ENCODE measurements around the gene PPT2.

Gene PPT2, protein sequence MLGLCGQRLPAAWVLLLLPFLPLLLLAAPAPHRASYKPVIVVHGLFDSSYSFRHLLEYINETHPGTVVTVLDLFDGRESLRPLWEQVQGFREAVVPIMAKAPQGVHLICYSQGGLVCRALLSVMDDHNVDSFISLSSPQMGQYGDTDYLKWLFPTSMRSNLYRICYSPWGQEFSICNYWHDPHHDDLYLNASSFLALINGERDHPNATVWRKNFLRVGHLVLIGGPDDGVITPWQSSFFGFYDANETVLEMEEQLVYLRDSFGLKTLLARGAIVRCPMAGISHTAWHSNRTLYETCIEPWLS

DNA sequence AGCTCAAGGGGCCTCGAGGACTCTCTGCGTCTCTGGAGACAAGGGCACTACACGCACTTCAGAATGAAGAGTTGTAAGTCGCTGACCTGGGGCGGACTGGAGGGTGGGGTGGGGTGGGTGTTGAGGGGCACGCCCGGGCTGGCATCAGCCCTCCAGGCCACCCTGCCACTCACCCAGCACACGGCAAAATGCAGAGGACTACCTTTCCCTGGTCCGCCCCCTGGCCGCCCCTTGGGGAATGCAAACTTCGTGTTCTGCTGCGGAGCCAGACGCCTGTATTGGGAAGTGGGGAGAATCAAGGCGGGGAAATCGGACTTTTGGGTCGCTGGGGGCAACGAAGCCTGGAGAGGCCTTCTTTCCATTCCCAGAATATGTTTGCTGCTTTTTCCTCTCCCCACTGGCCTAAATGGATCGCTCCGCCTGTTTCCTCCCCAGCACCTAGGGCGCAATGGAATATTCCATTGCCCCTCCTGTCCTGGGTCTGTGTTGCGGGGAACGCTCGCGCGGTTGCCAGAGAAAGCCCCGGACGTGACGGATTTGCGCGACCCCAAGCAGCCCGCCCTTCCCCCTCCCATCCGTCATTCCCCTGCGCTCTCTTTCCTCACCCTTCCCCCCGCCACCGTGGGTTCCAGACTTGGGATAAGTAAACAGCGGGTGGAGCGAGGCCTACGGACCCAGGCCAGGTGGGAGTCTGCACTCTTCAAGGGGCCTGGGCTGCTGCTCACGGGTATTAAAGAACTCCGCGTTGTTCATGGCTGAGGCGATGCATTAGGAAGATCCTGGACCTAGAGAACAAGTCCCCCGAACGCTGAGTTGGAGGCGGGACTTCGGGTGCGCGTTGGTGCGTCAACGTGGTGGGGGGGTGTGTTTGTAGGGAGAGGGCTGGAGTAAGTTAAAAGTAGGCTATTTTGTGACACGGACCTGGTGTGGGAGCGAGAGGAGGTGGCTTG lies at the start of gene PPT2:
PPT2 (plus strand) TSS at position 578 of the 950 bp plus-strand sequence. CDS start 454 bp downstream, outside the sequence.
- DNase-seq = peak; percentile 86

DNA sequence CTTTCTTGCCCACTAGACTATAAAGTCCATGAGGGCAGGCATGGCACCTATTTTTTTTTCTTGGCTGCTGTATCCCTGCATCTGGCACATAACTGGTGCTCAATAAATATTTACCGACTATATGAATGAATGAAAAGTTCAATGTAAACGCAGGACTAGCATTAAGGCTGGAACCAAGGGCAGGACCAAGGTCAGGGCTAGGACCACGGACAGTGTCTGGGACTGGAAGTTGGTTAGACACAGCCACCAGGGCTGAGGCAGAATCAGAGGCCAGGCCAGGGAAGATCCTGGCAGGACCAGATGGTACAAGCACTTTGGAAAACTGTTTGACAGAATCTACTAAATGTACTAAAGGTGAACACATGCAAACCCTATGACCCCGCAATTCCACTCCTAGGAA lies 48.5 kb upstream of the PPT2 start:
- DNase-seq = no peak

DNA sequence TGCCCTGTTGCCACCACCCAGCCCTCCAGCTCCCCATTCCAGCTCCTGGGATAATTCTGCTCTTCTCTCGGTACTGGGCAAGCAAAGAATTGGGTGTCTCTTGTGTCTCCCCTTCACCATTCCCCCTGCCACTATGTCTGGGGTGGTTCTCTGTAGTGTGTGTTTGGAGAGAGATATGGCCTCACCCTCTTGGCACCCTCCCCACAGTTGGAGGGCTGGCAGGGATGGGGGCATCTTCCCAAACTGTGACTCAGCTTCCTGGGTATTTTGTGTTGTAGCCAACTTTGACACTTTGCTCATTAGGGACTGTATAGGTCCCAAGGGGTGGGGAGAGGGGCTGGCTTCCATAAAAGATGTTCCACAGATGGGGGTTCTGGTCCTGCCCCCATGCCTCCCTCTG lies 46.5 kb upstream of the PPT2 start:
- DNase-seq = no peak

DNA sequence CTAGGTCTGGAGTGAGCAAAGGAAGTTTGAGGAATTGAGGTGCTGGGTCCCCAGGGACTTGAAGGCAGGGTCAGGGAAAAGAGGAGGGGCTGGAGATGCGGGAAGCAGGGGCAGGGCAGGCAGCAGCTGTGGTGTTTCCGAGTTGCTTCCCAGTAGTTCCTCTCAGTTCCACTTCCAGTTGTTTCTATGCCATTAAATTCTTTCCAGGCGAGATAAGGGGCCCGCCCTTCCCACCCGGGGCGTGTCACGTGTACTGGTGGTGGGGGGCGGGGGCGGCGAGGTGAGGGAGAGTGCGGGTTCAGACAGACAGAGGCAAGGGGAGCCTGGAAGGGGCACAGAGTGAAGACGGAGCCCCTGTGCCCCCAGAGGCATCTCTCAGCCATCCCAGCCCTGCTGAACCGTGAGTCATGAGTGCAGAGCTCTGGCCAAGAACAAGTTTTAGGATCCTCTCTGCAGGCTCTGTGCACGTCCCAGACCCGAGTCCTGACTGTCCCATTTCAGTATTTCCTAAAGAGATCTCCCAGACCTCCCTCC lies 45.8 kb upstream of the PPT2 start:
- DNase-seq = no peak

DNA sequence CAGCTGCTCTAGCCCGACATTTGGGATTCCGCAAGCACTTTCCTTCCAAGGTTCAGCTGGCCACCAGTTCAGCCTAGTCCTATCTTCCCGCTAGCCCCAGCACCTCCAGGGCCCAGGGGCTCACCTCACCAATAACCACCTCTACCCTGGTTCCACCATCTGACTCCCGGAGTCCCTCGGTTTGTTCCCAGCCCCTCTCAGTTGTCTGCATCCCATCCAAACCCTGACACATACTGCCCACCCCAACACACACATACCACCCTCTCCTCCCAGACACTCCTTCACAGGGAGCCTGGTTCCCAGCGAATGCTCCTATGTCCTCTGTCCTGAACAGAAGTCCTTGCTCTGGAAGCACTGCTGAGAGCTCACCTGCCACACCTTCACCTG lies 45.2 kb upstream of the PPT2 start:
- DNase-seq = no peak

DNA sequence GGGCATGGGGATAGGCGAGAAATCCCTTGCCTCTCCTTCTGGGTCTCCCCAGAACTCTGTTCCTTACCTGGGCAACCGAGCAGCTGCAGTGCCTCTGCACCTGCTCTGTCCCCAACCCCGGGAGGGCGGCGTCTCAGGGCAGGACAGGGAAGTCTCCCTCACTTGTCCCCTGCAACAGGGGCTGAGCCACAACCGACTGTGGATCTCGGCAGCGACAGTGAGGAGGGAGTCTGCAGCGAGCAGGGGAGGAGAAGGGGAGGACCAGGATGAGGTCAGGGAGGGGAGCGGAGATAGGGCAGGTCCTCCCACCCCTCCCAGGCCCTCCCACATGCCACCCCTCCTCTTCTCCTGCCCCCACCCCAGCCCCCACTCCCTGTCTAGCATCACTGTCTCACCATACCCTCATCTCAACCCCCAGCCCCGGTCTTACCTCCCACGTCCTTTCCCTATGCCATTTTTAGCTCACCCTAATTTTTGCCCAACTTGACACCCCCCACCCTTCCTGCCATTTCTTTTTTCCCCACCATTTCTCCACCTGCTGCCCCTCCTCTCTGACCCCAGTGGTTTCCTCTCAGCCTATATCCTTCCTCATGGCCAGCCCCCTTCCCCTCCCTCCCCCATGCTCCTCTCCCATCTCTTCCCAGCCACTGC lies 44.7 kb upstream of the PPT2 start, which contains the start of gene TNXB:
TNXB (minus strand) TSS at position 225 of the 651 bp plus-strand sequence. CDS start 11,140 bp downstream, outside the sequence.
- no peak for DNase-seq

DNA sequence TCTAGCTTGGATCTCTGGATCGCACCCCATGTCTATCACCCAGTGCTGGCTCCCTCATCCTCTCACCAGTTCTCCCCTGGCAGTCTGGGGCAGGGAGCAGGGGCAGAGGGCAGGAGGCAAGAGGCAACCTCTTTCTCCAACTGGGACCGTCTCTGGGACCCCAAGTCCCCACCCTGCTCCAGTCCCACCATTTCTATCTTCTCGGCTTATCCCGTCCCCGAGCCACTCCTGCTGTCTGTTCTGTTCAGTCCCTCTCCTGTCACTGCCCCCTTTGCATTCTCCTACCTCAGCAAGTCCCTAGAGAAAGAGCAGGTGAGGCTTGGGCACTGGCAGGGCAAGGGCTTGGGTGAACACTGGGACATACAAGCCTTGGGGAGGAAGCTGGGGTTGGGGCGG lies 44.2 kb upstream of the PPT2 start:
- DNase-seq = no peak

DNA sequence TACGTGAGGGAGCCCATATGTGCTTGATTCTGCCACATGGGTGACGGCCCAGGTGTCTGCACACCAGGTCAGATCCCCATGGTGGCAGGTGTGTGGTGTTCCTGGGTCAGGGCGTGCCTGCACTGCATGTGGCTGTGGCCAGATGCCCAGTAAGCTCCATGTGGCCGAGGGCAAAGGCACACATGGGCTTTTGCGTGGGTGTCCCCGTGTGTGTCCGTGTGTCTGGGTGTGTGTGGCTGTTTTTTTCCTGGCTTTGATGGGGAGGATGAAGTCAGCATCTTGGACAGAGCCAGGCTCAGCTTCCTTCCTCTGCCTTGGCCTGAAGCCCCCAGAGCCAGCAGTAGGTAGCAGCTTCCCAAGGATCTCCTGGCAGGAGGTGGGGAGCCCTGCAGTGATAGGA lies 43.3 kb upstream of the PPT2 start:
- no peak for DNase-seq

DNA sequence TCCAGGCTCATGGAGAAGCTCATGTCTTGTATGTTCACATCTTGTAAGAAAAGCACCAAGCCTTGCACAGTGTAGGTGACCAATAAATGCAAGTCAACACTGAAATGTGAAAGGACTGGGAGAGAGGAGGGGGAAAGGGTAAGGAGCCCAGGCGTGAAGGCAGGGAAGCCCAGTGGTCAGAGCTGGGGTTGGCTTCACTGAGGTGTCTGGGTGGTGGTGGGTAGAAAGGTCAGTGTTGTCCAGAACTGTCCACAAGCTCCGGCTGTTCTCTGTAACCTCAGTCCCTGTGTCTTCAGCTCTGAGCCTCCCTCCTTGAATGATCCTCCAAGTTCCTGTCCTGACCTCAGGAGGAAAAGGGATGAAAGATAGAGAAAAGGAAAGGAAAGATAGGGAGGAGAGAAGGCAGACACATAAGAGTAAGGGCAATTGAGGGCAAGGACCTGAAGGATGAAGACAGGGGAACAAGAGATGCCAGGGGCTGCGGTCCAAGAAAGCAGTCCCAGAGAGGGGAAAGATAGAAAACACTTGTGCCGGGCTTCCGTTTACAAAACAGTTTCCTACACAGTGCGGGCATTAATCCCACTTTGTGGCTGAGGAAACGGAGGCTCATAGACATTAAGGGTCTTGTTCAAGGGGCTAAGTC lies 42.4 kb upstream of the PPT2 start:
- no peak for DNase-seq

DNA sequence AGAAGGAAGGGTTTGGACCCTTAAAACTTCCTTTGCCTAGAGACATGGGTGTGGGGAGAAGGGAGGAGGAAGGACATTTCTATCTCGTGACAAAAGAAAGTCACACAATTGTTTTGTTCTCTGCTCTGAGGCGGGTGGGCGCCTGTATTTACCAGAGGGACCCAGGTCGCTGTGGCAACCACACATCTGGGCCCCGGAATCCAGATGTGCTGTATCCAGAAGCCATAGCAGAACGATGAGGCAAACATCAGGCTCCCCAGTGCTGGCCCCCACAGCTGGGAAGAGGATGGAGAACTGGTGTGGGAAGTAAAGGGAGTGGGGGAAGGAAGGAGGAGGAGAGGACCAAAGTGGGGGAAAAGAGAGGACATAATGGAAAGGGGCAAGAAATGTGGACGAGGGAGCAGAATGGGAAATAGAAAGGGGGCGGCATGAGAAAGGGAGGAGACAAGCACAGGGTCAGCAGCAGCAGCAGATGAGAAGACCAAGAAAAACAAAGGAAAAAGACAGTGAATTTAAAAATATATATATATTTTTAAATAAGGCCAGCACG lies 41.4 kb upstream of the PPT2 start:
- no peak for DNase-seq

DNA sequence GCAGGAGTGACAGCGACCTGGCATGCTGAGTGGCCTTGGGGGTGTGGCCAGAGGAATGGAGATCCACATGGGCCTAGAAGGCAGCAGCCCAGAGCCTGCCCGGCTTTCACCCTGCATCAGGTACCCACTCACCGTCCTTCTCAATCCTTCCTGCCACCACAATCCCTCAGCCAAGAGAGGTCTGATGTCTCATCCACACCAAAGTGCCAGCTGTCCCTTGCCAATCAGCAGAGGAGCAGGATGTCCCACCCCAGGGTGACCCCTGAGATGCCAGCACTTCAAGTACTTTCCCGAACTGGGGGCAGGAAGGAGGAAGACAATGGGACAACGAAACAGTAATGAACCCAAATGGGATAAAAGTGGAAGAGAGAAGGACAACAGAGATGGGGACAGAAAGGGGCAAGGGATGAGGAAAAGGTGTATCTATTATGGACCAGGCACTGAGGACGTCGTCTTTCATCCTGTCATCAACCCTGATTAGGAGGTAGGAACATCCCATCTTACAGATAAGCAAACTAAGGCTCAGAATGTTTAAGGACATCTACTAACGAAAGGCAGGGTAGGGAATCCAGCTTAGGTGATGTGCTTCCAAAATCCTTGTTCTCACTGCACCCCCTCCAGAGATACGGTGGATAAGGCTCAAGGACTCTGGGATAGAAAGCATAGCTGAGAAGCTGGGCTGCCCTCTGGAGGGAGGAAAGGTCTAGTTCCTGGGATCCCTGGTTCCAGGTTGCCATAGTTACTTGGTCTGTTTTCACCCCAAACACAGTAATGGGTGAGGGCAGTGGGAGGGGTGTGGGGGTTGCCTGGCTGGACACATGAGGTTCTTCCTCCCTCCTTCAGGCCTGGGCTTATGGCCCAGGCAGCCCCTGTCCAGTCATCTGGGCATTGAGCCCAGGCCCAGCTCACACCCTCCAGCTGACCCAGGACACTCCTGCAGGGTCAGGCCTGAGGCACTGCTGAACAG lies 40.3 kb upstream of the PPT2 start:
- no peak for DNase-seq

DNA sequence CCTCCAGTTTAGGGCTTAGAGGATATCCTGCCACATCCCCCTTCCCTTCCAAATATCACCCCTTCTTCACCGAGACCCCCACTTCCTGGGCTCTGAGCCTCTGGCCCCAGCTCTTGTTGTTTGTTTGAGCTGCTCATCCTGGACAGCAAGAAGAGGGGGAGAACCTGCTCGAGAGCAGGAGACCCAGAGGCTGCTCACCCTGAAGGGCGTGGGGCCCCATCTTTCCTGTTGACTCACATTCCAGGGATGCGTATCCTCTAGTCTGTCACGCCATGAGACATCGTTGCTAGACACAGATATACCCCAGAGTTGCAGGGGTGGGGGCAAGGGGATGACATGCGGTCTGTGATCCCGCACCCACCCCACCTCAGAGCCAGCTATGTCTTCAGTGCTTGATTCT lies 39.1 kb upstream of the PPT2 start:
- no peak for DNase-seq

DNA sequence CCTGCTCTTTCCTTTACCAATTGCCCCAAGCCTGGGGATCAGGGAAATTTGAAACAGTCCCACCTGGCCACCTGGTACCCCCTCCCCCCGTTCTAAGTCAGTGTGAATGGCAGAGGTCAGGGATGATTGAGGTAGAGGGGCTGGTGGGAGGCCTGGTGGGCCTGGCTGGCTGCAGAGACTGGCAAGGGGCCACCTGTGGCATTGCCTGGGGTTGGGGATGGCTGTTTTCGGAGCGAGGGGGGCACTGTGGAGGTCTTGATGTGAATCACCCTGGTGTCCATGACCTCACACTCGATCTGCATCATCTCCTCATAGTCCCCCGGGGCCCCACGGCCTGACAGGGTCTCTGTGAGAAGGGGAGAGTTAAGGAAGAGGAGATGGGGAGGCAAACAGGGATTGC lies 38.3 kb upstream of the PPT2 start:
- no peak for DNase-seq

DNA sequence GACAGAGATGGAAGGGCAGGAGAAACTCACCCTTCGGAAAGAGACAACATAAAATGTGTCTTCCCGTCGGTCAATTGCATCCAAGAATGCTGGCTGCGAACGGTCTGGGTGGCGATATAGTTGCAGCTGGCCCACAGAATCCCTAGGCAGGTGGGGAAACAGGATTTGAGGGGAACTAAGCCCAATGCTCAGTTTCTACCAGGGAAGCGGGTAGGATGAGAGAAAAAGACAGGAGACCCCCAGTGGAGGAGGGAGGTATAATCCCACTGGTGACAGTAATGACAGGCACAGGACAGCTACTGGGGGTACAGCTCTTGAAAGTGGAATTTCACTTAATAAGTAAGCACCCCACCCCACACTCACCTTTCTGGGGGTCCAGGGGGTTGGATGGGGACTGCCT lies 37.3 kb upstream of the PPT2 start:
- DNase-seq = no peak

DNA sequence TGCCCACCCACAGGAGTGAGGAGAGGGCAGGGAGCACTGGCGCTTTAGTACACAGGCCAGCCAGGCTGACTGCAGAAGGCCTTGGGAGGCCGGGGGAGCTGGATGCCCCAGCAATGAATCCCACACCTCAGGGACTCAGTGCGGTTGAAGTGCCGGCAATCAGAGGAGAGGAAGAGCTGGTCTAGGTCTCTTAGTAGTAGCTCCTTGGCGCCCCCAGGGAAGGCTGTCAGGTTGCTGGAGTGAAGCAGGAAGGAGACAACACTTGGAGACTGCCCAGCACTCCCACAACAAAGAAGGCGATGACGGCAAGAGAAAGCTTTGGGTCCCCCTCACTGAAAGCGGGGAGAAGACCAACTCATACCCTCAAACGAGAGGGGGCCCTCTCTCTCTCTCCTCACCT lies 36.5 kb upstream of the PPT2 start:
- DNase-seq = no peak

DNA sequence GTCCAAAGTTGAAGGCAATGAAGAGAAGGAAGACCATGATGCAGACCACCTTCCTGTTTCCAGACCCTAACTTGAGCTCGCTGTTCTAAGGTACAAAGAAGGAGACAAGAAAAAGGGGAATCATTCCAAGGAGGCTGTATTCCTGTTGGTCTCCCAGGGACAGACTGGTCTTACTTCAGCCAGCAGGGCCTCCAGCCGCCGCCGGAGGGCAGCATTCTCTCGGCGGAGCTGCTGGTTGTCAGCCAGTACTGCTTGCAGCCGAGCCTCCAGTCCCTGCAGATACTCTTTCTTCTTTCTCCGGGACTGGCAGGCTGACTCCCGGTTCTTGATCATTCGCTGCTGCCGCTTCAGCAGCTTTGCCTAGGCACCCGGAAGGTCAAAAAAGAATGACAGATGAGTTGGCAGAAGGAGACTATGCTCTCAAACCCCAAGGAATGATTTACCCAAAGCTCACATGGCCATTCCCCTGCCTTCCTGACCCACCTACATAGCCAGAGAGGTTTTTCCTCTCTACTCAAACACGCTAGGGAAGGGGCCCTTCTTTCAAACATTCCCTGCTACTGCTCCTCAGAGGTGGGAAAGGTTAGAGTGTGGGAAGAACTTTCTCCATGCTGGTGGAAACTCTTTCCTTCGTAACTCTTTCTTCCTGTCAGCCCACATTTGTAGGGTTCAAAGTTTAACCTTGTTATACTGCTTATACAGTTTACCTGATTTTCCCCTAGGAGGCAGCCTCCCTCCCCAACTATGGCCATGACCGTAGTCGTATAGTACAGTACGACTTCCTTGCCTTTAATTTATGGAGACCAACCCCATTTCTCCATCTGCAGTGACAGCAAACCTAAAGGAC lies 34.9 kb upstream of the PPT2 start:
- peak; percentile 87 for DNase-seq

DNA sequence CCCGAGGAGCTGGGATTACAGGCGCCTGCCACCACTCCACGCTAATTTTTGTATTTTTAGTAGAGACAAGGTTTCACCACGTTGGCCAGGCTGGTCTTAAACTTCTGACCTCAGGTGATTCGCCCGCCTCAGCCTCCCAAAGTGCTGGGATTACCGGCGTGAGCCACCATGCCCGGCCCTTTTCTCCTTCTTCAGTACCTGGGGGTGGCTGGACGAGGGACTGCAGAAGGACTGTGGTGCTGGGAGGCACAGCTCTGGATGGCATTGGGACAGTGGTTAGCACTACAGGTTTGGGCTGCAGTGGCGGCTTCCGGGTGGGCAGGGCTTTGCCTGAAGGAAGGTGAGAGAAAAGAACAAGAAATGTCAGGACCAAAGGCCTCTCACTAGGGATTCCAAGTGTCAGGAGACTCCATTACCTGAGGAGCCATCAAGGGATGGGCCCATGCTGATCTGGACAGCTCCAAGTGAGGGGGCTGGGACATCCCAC lies 33.3 kb upstream of the PPT2 start:
- DNase-seq = no peak

DNA sequence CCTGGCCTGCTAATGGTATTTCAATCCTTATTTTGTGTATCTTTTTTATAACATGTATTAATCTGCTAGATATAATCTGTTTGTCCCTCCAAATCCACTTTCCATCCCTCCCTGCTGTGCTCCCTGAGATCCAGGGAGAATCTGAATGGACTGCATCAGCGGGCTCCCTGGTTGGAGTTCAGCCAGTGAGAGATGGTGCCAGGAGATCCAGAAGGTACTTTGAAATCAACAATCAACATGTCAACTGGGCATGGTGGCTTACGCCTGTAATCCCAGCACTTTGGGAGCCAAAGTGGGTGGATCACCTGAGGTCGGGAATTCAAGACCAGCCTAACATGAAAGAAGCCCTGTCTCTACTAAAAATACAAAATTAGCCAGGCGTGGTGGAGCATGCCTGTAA lies 30.3 kb upstream of the PPT2 start:
- no peak for DNase-seq

DNA sequence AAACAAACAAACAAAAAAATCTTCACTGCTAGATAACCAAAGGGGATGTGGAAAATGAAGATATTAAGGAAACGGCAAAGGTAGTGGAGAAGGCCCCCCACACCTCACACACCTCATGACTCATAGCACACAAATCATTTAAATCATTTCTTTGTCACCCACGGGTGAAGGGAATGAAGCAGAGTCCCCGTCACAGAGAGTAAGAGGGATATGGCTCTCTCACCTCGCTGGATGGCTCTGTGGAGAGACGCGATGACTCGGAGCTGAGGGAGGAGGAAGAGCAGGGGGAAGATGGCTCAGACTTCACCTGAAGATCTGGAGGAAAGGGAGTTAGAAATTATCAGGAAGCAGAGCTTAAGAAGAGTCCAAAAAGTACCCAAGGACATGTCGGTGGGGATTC lies 27.1 kb upstream of the PPT2 start:
- no peak for DNase-seq

DNA sequence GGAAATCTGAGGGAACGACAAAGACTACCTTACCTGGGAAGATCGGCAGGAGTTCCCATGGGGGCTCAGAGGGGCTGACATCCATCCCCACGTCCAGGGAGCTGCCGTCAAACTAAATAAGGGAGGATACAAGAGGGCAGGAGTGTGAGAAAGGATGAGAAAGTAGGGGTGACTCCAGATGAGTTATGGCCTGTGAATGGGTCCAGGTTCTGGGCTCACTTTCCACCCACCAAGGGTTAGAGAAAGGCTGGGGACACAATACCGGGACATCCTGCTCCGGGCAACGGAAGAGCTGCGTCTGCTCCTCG lies 26.6 kb upstream of the PPT2 start:
- DNase-seq = no peak
